GM12878 (cell line): ENCODE measurements around the gene PSAPL1. TPM values are rescaled to one million over a fixed set of nuclear protein-coding genes. Genes with fewer than 3 reads are reported as not detected.

Experiments
- ATAC-seq: fragments of 200-7000 bp; cut with Tn5 transposase; 3 replicates; pipeline ENCODE4 v1.9.1; 2020; ENCODE audit warnings: mild to moderate bottlenecking, moderate library complexity
- BruUV-seq: library from RNA; stranded (reverse); fragments of 400-500 nt; replicated peaks from 2 replicates; lab custom pipeline; 2021; lab: Mats Ljungman, UMichigan
- CTCF ChIA-PET: fragments of 300-600 bp; sonication (Branson Sonifier 250); formaldehyde crosslinking; extraction: SDS; loops from one replicate; lab custom pipeline; 2021; ENCODE audit warnings: inconsistent platforms; lab: Yijun Ruan, JAX
- POLR2A ChIA-PET: fragments of 350-600 bp; formaldehyde crosslinking; extraction: SDS; loops from one replicate; lab custom pipeline; 2021; ENCODE audit warnings: inconsistent platforms; lab: Charles Lee
- RAD21 ChIA-PET: fragments of 300-600 bp; sonication (Branson Sonifier 250); formaldehyde crosslinking; loops from one replicate; lab custom pipeline; 2023; ENCODE audit warnings: antibody characterized with exemption; ENCODE audit not compliant: unreplicated experiment; lab: Charles Lee
- SMC1A ChIA-PET: fragments of 300-600 bp; sonication (Branson Sonifier 250); formaldehyde crosslinking; loops from one replicate; lab custom pipeline; 2023; ENCODE audit not compliant: unreplicated experiment, uncharacterized antibody; lab: Charles Lee
- DNase-seq: peaks from one replicate; pipeline ENCODE4 v3.0.0-alpha.2; 2011; ENCODE audit warnings: low read depth, low spot score
- FAIRE-seq: peaks from 3 replicates; lab custom pipeline; 2011; peaks lifted over from hg19 to GRCh38; lab: Jason Lieb, UNC
- H2AFZ ChIP-seq: 2 replicates; pipeline ENCODE4 v1.6.0; 2011; ENCODE audit warnings: low read depth, low read length, control low read depth; ENCODE audit not compliant: control insufficient read depth
- H3K27ac ChIP-seq: 2 replicates; pipeline ENCODE4 v1.5.1; 2011; ENCODE audit warnings: control low read depth; ENCODE audit not compliant: control insufficient read depth, insufficient read depth
- H3K27me3 ChIP-seq, 2 experiments: replicated peaks in 1 of 2; 2 replicates each; pipeline versions ENCODE4 v1.6.0 to v1.6.1; 2011; ENCODE audit warnings: low read length in 1 of 2; ENCODE audit not compliant: control insufficient read depth in 2 of 2, insufficient read depth in 2 of 2
- H3K36me3 ChIP-seq, 2 experiments: 2 replicates each; pipeline ENCODE4 v1.5.1; 2011; ENCODE audit warnings: low read length in 1 of 2; ENCODE audit not compliant: control insufficient read depth in 2 of 2, insufficient read depth in 2 of 2
- H3K4me1 ChIP-seq: 2 replicates; pipeline ENCODE4 v1.6.1; 2011; ENCODE audit warnings: mild to moderate bottlenecking, low read length, moderate library complexity, mixed read lengths; ENCODE audit not compliant: control insufficient read depth, insufficient read depth
- H3K4me2 ChIP-seq: 2 replicates; pipeline ENCODE4 v1.6.0; 2011; ENCODE audit warnings: control low read depth; ENCODE audit not compliant: control insufficient read depth, insufficient read depth
- H3K4me3 ChIP-seq: fragments of 200-600 bp; sonication (generic); 2 replicates; pipeline ENCODE4 v1.5.1; 2016
- H3K79me2 ChIP-seq: 2 replicates; pipeline ENCODE4 v1.6.0; 2011; ENCODE audit warnings: low read length; ENCODE audit not compliant: control insufficient read depth, insufficient read depth
- H3K9ac ChIP-seq: 2 replicates; pipeline ENCODE4 v1.8.0; 2011; ENCODE audit warnings: low read length, control low read depth, mixed read lengths; ENCODE audit not compliant: control insufficient read depth, insufficient read depth
- H3K9me3 ChIP-seq: replicated peaks from 3 replicates; pipeline ENCODE4 v1.5.1; 2011; ENCODE audit warnings: mild to moderate bottlenecking, low read length; ENCODE audit not compliant: control insufficient read depth, insufficient read depth
- H4K20me1 ChIP-seq: 2 replicates; pipeline ENCODE4 v1.6.0; 2011; ENCODE audit not compliant: control insufficient read depth, insufficient read depth
- CBFB ChIP-seq: IDR thresholded peaks from 2 replicates; pipeline ENCODE4 v1.6.1; 2016; ENCODE audit warnings: antibody characterized with exemption, low read depth
- CBX3 ChIP-seq: fragments of 200-600 bp; sonication (generic); IDR thresholded peaks from 2 replicates; pipeline ENCODE4 v1.6.1; 2016; ENCODE audit warnings: low read depth, borderline replicate concordance
- CHD2 ChIP-seq: IDR thresholded peaks from 2 replicates; pipeline ENCODE4 v1.6.1; 2011; ENCODE audit warnings: low read depth, low read length, improper control_type of control experiment, borderline replicate concordance
- CREM ChIP-seq: IDR thresholded peaks from 2 replicates; pipeline ENCODE4 v1.6.1; 2014; ENCODE audit warnings: antibody characterized with exemption, low read depth
- EED ChIP-seq: sonication (generic); IDR thresholded peaks from 2 replicates; pipeline ENCODE4 v1.6.1; 2016; ENCODE audit warnings: antibody characterized with exemption, low read depth
- ELK1 ChIP-seq: IDR thresholded peaks from 2 replicates; pipeline ENCODE4 v1.6.1; 2012; ENCODE audit warnings: low read depth, low read length, improper control_type of control experiment
- GATAD2B ChIP-seq: fragments of 450-650 bp; conservative IDR thresholded peaks from 2 replicates; pipeline ENCODE4 v1.6.1; 2017; ENCODE audit warnings: low read depth, mild to moderate bottlenecking, moderate library complexity
- KDM1A ChIP-seq: fragments of 200-600 bp; sonication (generic); IDR thresholded peaks from 2 replicates; pipeline ENCODE4 v1.6.1; 2016; ENCODE audit warnings: borderline replicate concordance
- NBN ChIP-seq: fragments of 450-650 bp; IDR thresholded peaks from 2 replicates; pipeline ENCODE4 v1.6.1; 2016
- RUNX3 ChIP-seq: IDR thresholded peaks from 2 replicates; pipeline ENCODE4 v1.6.1; 2012; ENCODE audit warnings: low read length, inconsistent platforms
- SMARCA5 ChIP-seq: fragments of 450-650 bp; IDR thresholded peaks from 2 replicates; pipeline ENCODE4 v1.6.1; 2017; ENCODE audit warnings: mild to moderate bottlenecking
- STAT3 ChIP-seq: IDR thresholded peaks from 2 replicates; pipeline ENCODE4 v1.6.1; 2011; ENCODE audit warnings: low read depth, low read length, improper control_type of control experiment
- SUZ12 ChIP-seq: fragments of 200-600 bp; sonication (generic); IDR thresholded peaks from one replicate; pipeline ENCODE4 v1.6.1; 2018; ENCODE audit warnings: antibody characterized with exemption, mild to moderate bottlenecking; ENCODE audit not compliant: unreplicated experiment
- TARDBP ChIP-seq: IDR thresholded peaks from 2 replicates; pipeline ENCODE4 v1.6.1; 2016; ENCODE audit warnings: borderline replicate concordance
- USF2 ChIP-seq: IDR thresholded peaks from 2 replicates; pipeline ENCODE4 v1.6.1; 2011; ENCODE audit warnings: low read depth, low read length, improper control_type of control experiment, borderline replicate concordance
- ZBTB33 ChIP-seq: fragments of 450-650 bp; IDR thresholded peaks from 2 replicates; pipeline ENCODE4 v1.6.1; 2017; ENCODE audit warnings: mild to moderate bottlenecking
- ZNF622 ChIP-seq: fragments of 450-650 bp; IDR thresholded peaks from 2 replicates; pipeline ENCODE4 v1.6.1; 2017; ENCODE audit warnings: mild to moderate bottlenecking, inconsistent platforms
- WGBS: methylation state at CpG from one replicate; pipeline ENCODE4 v1.1.6; 2016; ENCODE audit warnings: low lambda C conversion rate; ENCODE audit not compliant: insufficient replicate concordance, insufficient coverage; ENCODE audit errors: missing lambda C conversion rate; 5-methylcytosine and 5-hydroxymethylcytosine counted together
- in situ Hi-C: fragments of 300-500 bp; cut with MboI; formaldehyde crosslinking; loops from 9 replicates; pipeline ENCODE4 v1.14.3; 2018; ENCODE audit warnings: mixed read lengths
- intact Hi-C: fragments of 100-400 bp; cut with micrococcal nuclease; formaldehyde crosslinking; loops from one replicate; pipeline ENCODE4 v1.14.2; 2022; ENCODE audit not compliant: unreplicated experiment
- polyA plus RNA-seq, 11 experiments: library from polyadenylated mRNA; depleted of rRNA in 4 of 11; unstranded in 6 of 11; stranded (reverse) in 5 of 11; fragments of >200 nt; fragmentation: Nextera tagmentation in 4 of 11; fragmentation: Illumina TruSeq in 1 of 11; extraction: Ambion mirVana in 4 of 11; extraction: Trizol in 1 of 11; gene quantifications; 1 replicate in 1 of 11; 2 replicates in 10 of 11; pipeline versions ENCODE4 v1.2.1 to v1.2.3, GENCODE V29; 2011 to 2016; ENCODE audit warnings: inconsistent platforms in 2 of 11, missing spikeins in 2 of 11, low read depth in 1 of 11
- total RNA-seq, 4 experiments: library from RNA; depleted of rRNA in 3 of 4; stranded (reverse); fragments of >200 nt in 3 of 4; fragmentation: Illumina TruSeq in 1 of 4; extraction: Trizol in 1 of 4; gene quantifications; 2 replicates each; pipeline versions ENCODE4 v1.2.1 to v1.2.3, GENCODE V29; 2013 to 2021
- TF ChIP-seq, protein P1 (sequence below): IDR thresholded peaks from 2 replicates; pipeline ENCODE4 v1.6.1; 2012; ENCODE audit warnings: low read depth, low read length, improper control_type of control experiment

The PSAPL1 gene
- total and polyA plus RNA-seq, 10 of the 15 experiments (the other 5 are each of a cell fraction or from before 2014, with no cell fraction given), result not detected

DNA sequence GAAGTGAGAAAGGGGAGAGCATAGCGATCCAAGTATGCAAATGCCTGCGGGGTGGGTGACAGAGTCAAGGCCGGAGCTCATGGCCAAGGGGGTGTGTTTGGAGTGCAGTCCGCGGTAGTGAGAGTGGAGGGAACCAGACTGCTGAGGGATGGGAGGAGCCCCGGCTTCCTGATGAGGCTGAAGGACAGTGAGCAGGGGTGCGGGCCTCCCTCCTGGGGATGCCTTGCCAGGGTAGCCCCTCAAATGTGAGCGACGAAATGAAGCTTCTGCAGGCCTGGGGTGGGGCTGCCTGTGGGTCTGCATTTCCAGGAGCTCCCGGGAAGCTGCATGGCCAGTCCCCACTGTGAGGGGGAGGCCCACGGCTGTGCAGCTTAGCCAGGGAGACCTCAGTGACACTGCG, 45.0 kb downstream of the PSAPL1 start:
- no peak for ATAC-seq
- 16% methylated on average over 12 of the region's 12 CpGs for WGBS
- ChIA-PET RAD21 (no interaction called here), POLR2A (no interaction called here), SMC1A (no interaction called here), CTCF (no interaction called here)
- TF ChIP-seq RUNX3 (no peak), SMARCA5 (no peak), NBN (no peak), ELK1 (no peak), CBFB (no peak), KDM1A (no peak), GATAD2B (no peak), TARDBP (no peak), ZBTB33 (no peak), CBX3 (no peak), CHD2 (no peak), EED (no peak), STAT3 (no peak), ZNF622 (no peak), CREM (no peak), USF2 (no peak), SUZ12 (no peak)
- TF ChIP-seq, protein P1, sequence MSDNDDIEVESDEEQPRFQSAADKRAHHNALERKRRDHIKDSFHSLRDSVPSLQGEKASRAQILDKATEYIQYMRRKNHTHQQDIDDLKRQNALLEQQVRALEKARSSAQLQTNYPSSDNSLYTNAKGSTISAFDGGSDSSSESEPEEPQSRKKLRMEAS, result no peak
- in situ Hi-C loops (no loop called here), intact Hi-C loops (no loop called here)
- H3K9me3 ChIP-seq, result no peaks in the 10 kb centered on the region
- H3K9ac ChIP-seq, result no peak overlapping the region
- no peaks in the 10 kb centered on the region for H3K4me1 ChIP-seq
- no peaks in the 10 kb centered on the region; a peak in 1 of 4 replicates for H3K27me3 ChIP-seq
- H3K4me3 ChIP-seq, result no peak overlapping the region
- FAIRE-seq, result no peak
- no peaks in the 10 kb centered on the region for H3K79me2 ChIP-seq
- no peak overlapping the region for H2AFZ ChIP-seq
- BruUV-seq, result no TSS peak
- no peak overlapping the region for H3K27ac ChIP-seq
- H3K36me3 ChIP-seq, result no peaks in the 10 kb centered on the region
- no peaks in the 10 kb centered on the region for H4K20me1 ChIP-seq
- DNase-seq, result no peak
- H3K4me2 ChIP-seq, result no peak overlapping the region
